Fibroblast of peridontal ligament (primary cell): ENCODE data around the gene CENPX.

Experiments used
- DNase-seq: peaks from one replicate; pipeline ENCODE4 v3.0.0-alpha.2; 2010; ENCODE audit errors: extremely low read depth

Gene CENPX

GRCh38 chr17:82022310-82022980, at the start of gene CENPX:
Gene CENPX, minus strand, starts transcription at chr17:82022878. Its CDS starts 17 bp downstream, at chr17:82022861.
- DNase-seq, result no peak

- no peak for DNase-seq
These were observed 47.9 kb upstream of the CENPX start for GRCh38 chr17:82070611-82071010.

- DNase-seq, result peak; percentile 40
These were observed 43.1 kb upstream of the CENPX start, which contains the start of gene DUS1L for GRCh38 chr17:82065638-82066303. Gene DUS1L, minus strand, starts transcription at chr17:82065804. Its CDS starts 745 bp downstream, at chr17:82065059.

GRCh38 chr17:82065193-82065637, 42.5 kb upstream of the CENPX start:
- no peak for DNase-seq

GRCh38 chr17:82064433-82065192, 41.9 kb upstream of the CENPX start:
- DNase-seq, result no peak

GRCh38 chr17:82063424-82064415, 41.0 kb upstream of the CENPX start:
- DNase-seq, result no peak

- DNase-seq, result no peak
These were observed 40.3 kb upstream of the CENPX start for GRCh38 chr17:82062984-82063368.

GRCh38 chr17:82062076-82062983, 39.7 kb upstream of the CENPX start:
- no peak for DNase-seq

GRCh38 chr17:82061047-82061925, 38.6 kb upstream of the CENPX start:
- DNase-seq, result no peak

- DNase-seq, result no peak
These were observed 37.9 kb upstream of the CENPX start for GRCh38 chr17:82060614-82061013.

- DNase-seq, result no peak
These were observed 37.3 kb upstream of the CENPX start for GRCh38 chr17:82060001-82060380.

- no peak for DNase-seq
These were observed 36.8 kb upstream of the CENPX start for GRCh38 chr17:82059272-82060000.

GRCh38 chr17:82058855-82059249, 36.2 kb upstream of the CENPX start:
- DNase-seq, result no peak

GRCh38 chr17:82058230-82058854, 35.7 kb upstream of the CENPX start:
- no peak for DNase-seq

GRCh38 chr17:82056729-82057621, 34.3 kb upstream of the CENPX start:
- no peak for DNase-seq

- DNase-seq, result no peak
These were observed 33.5 kb upstream of the CENPX start for GRCh38 chr17:82055965-82056728.
